Testis (tissue), 3 donors: ENCODE data around the gene IFNL4. TPM values are rescaled to one million over a fixed set of nuclear protein-coding genes. Genes with fewer than 3 reads are reported as not detected.
"Not testable (repeated sequence)": the region's sequence is repeated elsewhere in the genome, so short reads cannot be mapped to it uniquely, and the experiment has no call there.

ENCODE experiments used
- DNase-seq: peaks from one replicate; pipeline ENCODE4 v3.0.0-alpha.2; 2019
- H3K27ac ChIP-seq, 2 donors: fragments of 200-600 bp; sonication (generic); one replicate each; pipeline ENCODE4 v1.5.1; 2019
- H3K27me3 ChIP-seq: fragments of 200-600 bp; sonication (generic); one replicate; pipeline ENCODE4 v1.5.1; 2019
- H3K36me3 ChIP-seq: fragments of 200-600 bp; sonication (generic); one replicate; pipeline ENCODE4 v1.5.1; 2017; ENCODE audit warnings: low read depth; ENCODE audit errors: missing control alignments
- H3K4me1 ChIP-seq: fragments of 200-600 bp; sonication (generic); one replicate; pipeline ENCODE4 v1.5.1; 2019
- H3K4me3 ChIP-seq, 2 donors: fragments of 200-600 bp; sonication (generic); one replicate each; pipeline ENCODE4 v1.5.1; 2017 to 2019
- H3K9me3 ChIP-seq: fragments of 200-600 bp; sonication (generic); one replicate; pipeline ENCODE4 v1.5.1; 2017
- CTCF ChIP-seq, 3 experiments: fragments of 450-650 bp in 2 of 3; fragments of 200-600 bp in 1 of 3; sonication (generic) in 1 of 3; IDR thresholded peaks; one replicate each; pipeline ENCODE4 v1.5.1; 2016 to 2019; ENCODE audit warnings: antibody characterized with exemption in 3 of 3, mild to moderate bottlenecking in 2 of 3, moderate library complexity in 1 of 3
- POLR2A ChIP-seq: fragments of 450-650 bp; IDR thresholded peaks from one replicate; pipeline ENCODE4 v1.6.1; 2017; ENCODE audit warnings: antibody characterized with exemption, mild to moderate bottlenecking, moderate library complexity
- WGBS, 2 donors: methylation state at CpG; one replicate each; pipeline ENCODE4 v1.1.5; 2018; 5-methylcytosine and 5-hydroxymethylcytosine counted together
- intact Hi-C: fragments of 100-400 bp; cut with DNase I; formaldehyde crosslinking; loops from one replicate; pipeline ENCODE4 v1.15.1; 2023; ENCODE audit warnings: low total_unique reads
- polyA plus RNA-seq: library from polyadenylated mRNA; stranded (reverse); fragments of 350-450 nt; fragmentation: Illumina TruSeq; extraction: RNeasy Lipid Tissue Mini Kit (QIAGEN cat#74804); gene quantifications from one replicate; pipeline ENCODE4 v1.2.3, GENCODE V29; 2014; ENCODE audit warnings: low read depth, low replicate concordance; ENCODE audit not compliant: insufficient read depth
- total RNA-seq, 2 donors: library from RNA; depleted of rRNA; stranded (reverse); fragments of >200 nt; gene quantifications; one replicate each; pipeline ENCODE4 v1.2.3, GENCODE V29; 2016

The IFNL4 gene
- total and polyA plus RNA-seq, 3 donors from 2014 or later, result not detected

GRCh38 chr19:39236527-39236926 lies 12.1 kb downstream of the IFNL4 start:
- intact Hi-C loops, result no loop called here
- Histone ChIP-seq H3K27ac (no peak overlapping the region), H3K4me1 (no peaks in the 10 kb centered on the region), H3K27me3 (no peaks in the 10 kb centered on the region), H3K36me3 (no peaks in the 10 kb centered on the region), H3K4me3 (no peak overlapping the region), H3K9me3 (no peaks in the 10 kb centered on the region)
- TF ChIP-seq POLR2A, result no peak
- 76 to 77% methylated on average over 10 to 11 of the region's 12 CpGs for WGBS, 2 donors
- DNase-seq, result no peak

GRCh38 chr19:39232708-39233107 lies 15.9 kb downstream of the IFNL4 start:
- H3K27ac ChIP-seq, result no peak overlapping the region
- no peaks in the 10 kb centered on the region for H3K36me3 ChIP-seq
- no peaks in the 10 kb centered on the region for H3K27me3 ChIP-seq
- no peaks in the 10 kb centered on the region for H3K9me3 ChIP-seq
- WGBS, 2 donors, result 95 to 98% methylated on average over 5 of the region's 5 CpGs
- H3K4me1 ChIP-seq, result no peaks in the 10 kb centered on the region
- TF ChIP-seq CTCF (IDR thresholded peaks at IDR 0.05) (no peak), POLR2A (no peak)
- H3K4me3 ChIP-seq, result no peak overlapping the region
- DNase-seq, result no peak
- intact Hi-C loops, result no loop called here

GRCh38 chr19:39230096-39230764 lies 18.4 kb downstream of the IFNL4 start:
- no peaks in the 10 kb centered on the region for H3K4me1 ChIP-seq
- H3K27ac ChIP-seq, result no peak overlapping the region
- H3K4me3 ChIP-seq, result no peak overlapping the region
- intact Hi-C loops, result no loop called here
- H3K36me3 ChIP-seq, result no peaks in the 10 kb centered on the region
- no peaks in the 10 kb centered on the region for H3K9me3 ChIP-seq
- no peak for TF ChIP-seq CTCF (IDR thresholded peaks at IDR 0.05)
- no peak for TF ChIP-seq POLR2A
- WGBS, 2 donors, result 90% methylated on average over 2 of the region's 2 CpGs
- no peaks in the 10 kb centered on the region for H3K27me3 ChIP-seq
- DNase-seq, result no peak

- Histone ChIP-seq H3K9me3 (no peaks in the 10 kb centered on the region), H3K27ac (no peak overlapping the region), H3K27me3 (no peaks in the 10 kb centered on the region), H3K36me3 (no peaks in the 10 kb centered on the region), H3K4me3 (no peak overlapping the region), H3K4me1 (no peaks in the 10 kb centered on the region)
- intact Hi-C loops, result no loop called here
- no peak for DNase-seq
- TF ChIP-seq CTCF (IDR thresholded peaks at IDR 0.05) (no peak), POLR2A (no peak)
- 37 to 40% methylated on average over 3 of the region's 3 CpGs for WGBS, 2 donors
Measured at GRCh38 chr19:39224910-39225309, 23.7 kb downstream of the IFNL4 start.

- WGBS, 2 donors, result 42 to 43% methylated on average over 4 of the region's 4 CpGs
- H3K36me3 ChIP-seq, result no peaks in the 10 kb centered on the region
- H3K27me3 ChIP-seq, result no peaks in the 10 kb centered on the region
- H3K4me3 ChIP-seq, result no peak overlapping the region
- no peaks in the 10 kb centered on the region for H3K4me1 ChIP-seq
- H3K9me3 ChIP-seq, result no peaks in the 10 kb centered on the region
- intact Hi-C loops, result no loop called here
- no peak for TF ChIP-seq CTCF (IDR thresholded peaks at IDR 0.05)
- TF ChIP-seq POLR2A, result no peak
- no peak for DNase-seq
- no peak overlapping the region for H3K27ac ChIP-seq
Measured at GRCh38 chr19:39223703-39224279, 24.9 kb downstream of the IFNL4 start.

GRCh38 chr19:39219108-39219507 lies 29.5 kb downstream of the IFNL4 start:
- H3K27me3 ChIP-seq, H3K27ac ChIP-seq, H3K9me3 ChIP-seq, DNase-seq, H3K4me1 ChIP-seq, H3K36me3 ChIP-seq, intact Hi-C loops, H3K4me3 ChIP-seq: not testable (repeated sequence)
- WGBS, 2 donors, result 77 to 80% methylated on average over 10 of the region's 10 CpGs
